Progenitor cell of endocrine pancreas (in vitro differentiated cells): ENCODE measurements around the gene PHAF1. TPM values are rescaled to one million over a fixed set of nuclear protein-coding genes. Genes with fewer than 3 reads are reported as not detected.

Experiments
- DNase-seq: peaks from one replicate; pipeline ENCODE4 v3.0.0; 2021; ENCODE audit warnings: low spot score; ENCODE audit not compliant: unreplicated experiment
- H3K27ac Mint-ChIP-seq: 2 replicates; pipeline ENCODE4 v1.8.0; 2021; ENCODE audit warnings: mild to moderate bottlenecking, moderate library complexity, mixed read lengths
- H3K27me3 Mint-ChIP-seq: 2 replicates; pipeline ENCODE4 v1.8.0; 2021; ENCODE audit warnings: mixed read lengths
- H3K36me3 Mint-ChIP-seq: 2 replicates; pipeline ENCODE4 v1.8.0; 2022; ENCODE audit warnings: mixed read lengths; ENCODE audit not compliant: insufficient read depth
- H3K4me1 Mint-ChIP-seq: 2 replicates; pipeline ENCODE4 v1.8.0; 2021; ENCODE audit warnings: low read depth, mixed read lengths
- H3K4me3 Mint-ChIP-seq: 2 replicates; pipeline ENCODE4 v1.8.0; 2021; ENCODE audit warnings: low read depth, mild to moderate bottlenecking, moderate library complexity, mixed read lengths
- H3K9me3 Mint-ChIP-seq: 2 replicates; pipeline ENCODE4 v1.8.0; 2021; ENCODE audit warnings: low read depth, mixed read lengths
- total RNA-seq: library from RNA; stranded (reverse); gene quantifications from 2 replicates; pipeline ENCODE4 v1.2.1, GENCODE V29; 2021
- TF ChIP-seq, protein P1 (sequence below): fragments of 200-600 bp; sonication (generic); IDR thresholded peaks from one replicate; pipeline ENCODE4 v1.5.0; 2021; ENCODE audit warnings: antibody characterized with exemption, mild to moderate bottlenecking; ENCODE audit not compliant: unreplicated experiment

The PHAF1 gene
- total RNA-seq, 1 donor from 2014 or later, result 21.0 TPM

DNA sequence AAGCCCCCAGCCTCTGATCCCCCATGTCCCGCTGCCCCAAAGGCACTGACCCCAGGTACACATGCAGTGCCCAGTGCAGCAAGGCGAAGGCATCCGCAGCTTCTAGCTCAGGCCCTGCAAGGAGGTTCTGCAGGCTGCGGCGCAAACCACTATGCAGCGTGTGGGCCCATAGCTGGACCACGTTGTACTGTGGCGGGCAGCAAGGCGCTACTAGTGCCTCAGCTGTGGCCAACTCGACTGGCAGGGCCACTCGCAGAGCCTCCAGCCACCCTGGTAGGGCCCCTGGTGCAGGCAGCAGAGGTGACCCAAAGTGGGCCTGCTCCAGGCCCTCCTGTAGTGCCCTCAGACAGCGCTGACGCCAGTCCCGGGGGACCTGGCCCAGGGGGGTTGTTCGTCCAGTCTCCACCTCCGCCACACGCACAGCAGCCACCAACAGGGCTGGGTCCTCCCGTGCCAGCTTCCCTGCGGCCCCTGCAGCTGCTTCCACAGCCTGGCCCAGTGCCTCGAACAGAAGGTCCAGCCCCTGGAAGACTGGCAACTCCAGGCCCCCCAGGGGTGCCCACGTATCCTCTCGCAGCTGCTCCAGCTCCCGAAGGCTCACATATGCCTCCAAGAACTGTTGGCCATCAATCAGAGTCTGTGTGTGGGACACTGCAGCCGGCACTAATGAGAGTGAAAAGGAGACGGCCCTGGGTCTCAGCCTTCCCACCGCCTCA lies 77.6 kb downstream of the PHAF1 start:
- Mint-ChIP-seq H3K27ac (no peak overlapping the region), H3K4me3 (no peak overlapping the region)

DNA sequence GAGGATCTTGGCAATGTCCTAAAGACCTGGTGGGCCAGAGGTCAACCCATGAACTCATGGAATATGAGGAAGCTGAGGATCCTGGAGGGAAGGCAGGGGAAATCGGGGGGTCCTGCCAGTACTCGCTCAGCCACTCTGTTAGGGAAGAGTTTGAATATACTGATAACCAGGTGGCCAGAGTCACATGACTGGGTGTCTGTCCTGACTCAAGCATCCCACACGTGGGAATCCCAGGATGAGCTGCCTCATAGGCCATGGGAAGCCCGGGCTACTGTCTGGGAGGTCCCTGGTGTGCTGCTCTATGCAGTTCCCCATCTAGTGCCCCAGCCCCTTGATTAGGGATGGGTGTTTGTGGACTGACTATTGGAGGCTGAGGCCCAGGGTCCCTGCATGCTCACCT lies 78.6 kb downstream of the PHAF1 start:
- no peaks in the 10 kb centered on the region for H3K9me3 Mint-ChIP-seq
- TF ChIP-seq, protein P1, sequence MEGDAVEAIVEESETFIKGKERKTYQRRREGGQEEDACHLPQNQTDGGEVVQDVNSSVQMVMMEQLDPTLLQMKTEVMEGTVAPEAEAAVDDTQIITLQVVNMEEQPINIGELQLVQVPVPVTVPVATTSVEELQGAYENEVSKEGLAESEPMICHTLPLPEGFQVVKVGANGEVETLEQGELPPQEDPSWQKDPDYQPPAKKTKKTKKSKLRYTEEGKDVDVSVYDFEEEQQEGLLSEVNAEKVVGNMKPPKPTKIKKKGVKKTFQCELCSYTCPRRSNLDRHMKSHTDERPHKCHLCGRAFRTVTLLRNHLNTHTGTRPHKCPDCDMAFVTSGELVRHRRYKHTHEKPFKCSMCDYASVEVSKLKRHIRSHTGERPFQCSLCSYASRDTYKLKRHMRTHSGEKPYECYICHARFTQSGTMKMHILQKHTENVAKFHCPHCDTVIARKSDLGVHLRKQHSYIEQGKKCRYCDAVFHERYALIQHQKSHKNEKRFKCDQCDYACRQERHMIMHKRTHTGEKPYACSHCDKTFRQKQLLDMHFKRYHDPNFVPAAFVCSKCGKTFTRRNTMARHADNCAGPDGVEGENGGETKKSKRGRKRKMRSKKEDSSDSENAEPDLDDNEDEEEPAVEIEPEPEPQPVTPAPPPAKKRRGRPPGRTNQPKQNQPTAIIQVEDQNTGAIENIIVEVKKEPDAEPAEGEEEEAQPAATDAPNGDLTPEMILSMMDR, result no peak
- H3K27ac Mint-ChIP-seq, result no peak overlapping the region
- peaks cover 7% of the 10 kb centered on the region for H3K27me3 Mint-ChIP-seq
- no peak overlapping the region for H3K4me3 Mint-ChIP-seq
- no peak for DNase-seq
- peaks cover 15% of the 10 kb centered on the region for H3K4me1 Mint-ChIP-seq
- no peaks in the 10 kb centered on the region for H3K36me3 Mint-ChIP-seq

More for the DNA sequence above, 77.6 kb downstream of the PHAF1 start:
- DNase-seq, result no peak
- Mint-ChIP-seq H3K27me3 (peaks cover 7% of the 10 kb centered on the region), H3K9me3 (no peaks in the 10 kb centered on the region), H3K36me3 (no peaks in the 10 kb centered on the region), H3K4me1 (peaks cover 8% of the 10 kb centered on the region)
- TF ChIP-seq, protein P1, result no peak

DNA sequence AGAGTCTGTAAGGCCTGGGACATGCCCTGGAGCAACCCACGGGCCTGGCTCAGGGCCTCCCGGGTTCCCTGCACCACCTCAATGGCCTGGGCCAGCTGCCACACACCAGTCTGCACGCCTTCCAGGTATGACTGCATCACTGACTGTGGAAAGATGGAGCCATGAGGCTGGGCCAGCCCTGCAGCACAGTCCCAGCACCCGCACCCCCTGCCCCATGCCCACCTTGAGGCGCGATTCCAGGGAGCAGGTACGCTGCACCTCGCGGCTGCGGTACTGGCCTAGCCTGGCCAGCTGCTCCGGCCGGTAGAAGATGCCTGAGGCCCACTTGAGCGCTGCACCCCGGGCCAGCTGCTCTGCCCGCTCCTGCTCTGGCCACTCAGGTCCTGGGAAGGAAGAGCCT lies 79.1 kb downstream of the PHAF1 start:
- Mint-ChIP-seq H3K4me1 (peaks cover 18% of the 10 kb centered on the region), H3K4me3 (no peak overlapping the region), H3K9me3 (no peaks in the 10 kb centered on the region), H3K27me3 (peaks cover 7% of the 10 kb centered on the region), H3K36me3 (no peaks in the 10 kb centered on the region), H3K27ac (no peak overlapping the region)
- no peak for DNase-seq
- TF ChIP-seq, protein P1, result no peak

DNA sequence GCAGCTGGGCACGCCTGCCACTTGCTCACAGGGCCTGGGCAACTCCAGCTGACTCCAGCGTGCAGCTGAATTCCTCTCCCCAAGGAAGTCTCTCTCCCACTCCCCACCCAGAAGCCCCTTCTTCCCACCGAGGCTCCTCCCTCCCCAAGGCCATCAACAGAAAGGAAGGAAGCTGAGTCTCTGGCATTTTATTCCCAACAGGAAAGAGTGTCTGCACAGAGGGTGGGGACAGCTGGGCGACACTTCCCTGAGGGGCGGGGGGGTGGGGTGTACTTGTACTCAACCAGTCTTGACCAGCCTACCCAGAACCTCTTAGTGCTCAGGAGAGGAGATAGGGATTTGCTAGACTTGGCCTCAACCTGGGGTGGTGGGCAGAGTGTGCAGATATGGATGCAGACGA lies 80.3 kb downstream of the PHAF1 start, which contains the start of gene EXOC3L1:
Gene EXOC3L1 (minus strand): TSS at position 96 of the 400 bp plus-strand sequence. CDS start 460 bp downstream, outside the sequence.
- no peak within 1 kb of the TSS for H3K27ac Mint-ChIP-seq
- no peak for DNase-seq
- TF ChIP-seq, protein P1, result no peak
- H3K4me3 Mint-ChIP-seq, result no peak within 1 kb of the TSS
- H3K27me3 Mint-ChIP-seq, result peaks cover 6% of the 10 kb centered on the region
- peaks cover 2% of the 10 kb centered on the region for H3K36me3 Mint-ChIP-seq
- peaks cover 18% of the 10 kb centered on the region for H3K4me1 Mint-ChIP-seq
- H3K9me3 Mint-ChIP-seq, result no peaks in the 10 kb centered on the region

DNA sequence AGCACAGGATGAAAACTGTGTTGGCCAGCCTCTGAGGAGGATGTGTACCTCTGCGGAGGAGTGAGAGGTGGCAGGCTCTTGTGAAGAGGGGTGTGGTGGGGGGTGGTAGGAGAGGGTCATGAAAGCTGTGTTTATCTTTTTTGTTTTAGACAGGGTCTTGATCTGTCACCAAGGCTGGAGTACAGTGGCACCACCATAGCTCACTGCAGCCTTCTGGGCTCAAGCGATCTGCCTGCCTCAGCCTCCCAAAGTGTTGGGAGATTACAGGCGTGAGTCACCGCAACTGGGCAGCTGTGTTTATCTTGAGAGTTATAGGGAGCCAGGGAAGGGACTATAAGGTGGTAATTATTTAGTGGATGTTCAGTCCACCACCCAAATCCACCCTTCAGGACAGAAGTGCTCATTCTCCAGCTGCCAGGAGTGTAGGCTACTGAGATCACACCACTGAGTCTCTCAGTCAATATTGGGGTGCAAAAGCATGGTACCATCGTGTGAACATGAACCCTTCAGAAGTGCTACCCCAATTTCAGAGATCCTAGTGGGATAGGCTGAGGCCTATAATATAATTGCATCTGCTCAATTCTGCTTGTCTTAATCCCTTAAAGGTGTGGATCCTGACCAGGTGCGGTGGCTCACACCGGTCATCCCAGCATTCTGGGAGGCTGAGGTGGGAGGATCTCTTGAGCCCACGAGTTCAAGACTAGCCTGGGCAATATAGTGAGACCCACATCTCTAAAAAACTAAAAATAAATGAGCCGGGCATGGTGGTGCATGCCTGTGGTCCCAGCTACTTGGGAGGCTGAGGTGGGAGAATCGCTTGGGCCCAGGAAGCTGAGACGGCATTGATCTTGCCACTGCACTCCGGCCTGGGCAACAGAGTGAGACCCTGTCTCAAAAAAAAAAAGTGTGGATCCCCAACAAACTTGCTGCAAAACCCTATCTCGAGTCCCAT lies 81.0 kb downstream of the PHAF1 start:
- TF ChIP-seq, protein P1, result no peak
- Mint-ChIP-seq H3K27me3 (no peaks in the 10 kb centered on the region), H3K9me3 (no peaks in the 10 kb centered on the region), H3K36me3 (peaks cover 4% of the 10 kb centered on the region), H3K27ac (no peak overlapping the region), H3K4me1 (peaks cover 15% of the 10 kb centered on the region), H3K4me3 (peak overlapping the region; percentile 80)
- DNase-seq, result no peak
